ENCODE measurements around the gene PSG1. TPM values are rescaled to one million over a fixed set of nuclear protein-coding genes. Genes with fewer than 3 reads are reported as not detected.
"Not testable (repeated sequence)": the region's sequence is repeated elsewhere in the genome, so short reads cannot be mapped to it uniquely, and the experiment has no call there.

The PSG1 gene
- total RNA-seq, 4 donors from 2014 or later = not detected

DNA sequence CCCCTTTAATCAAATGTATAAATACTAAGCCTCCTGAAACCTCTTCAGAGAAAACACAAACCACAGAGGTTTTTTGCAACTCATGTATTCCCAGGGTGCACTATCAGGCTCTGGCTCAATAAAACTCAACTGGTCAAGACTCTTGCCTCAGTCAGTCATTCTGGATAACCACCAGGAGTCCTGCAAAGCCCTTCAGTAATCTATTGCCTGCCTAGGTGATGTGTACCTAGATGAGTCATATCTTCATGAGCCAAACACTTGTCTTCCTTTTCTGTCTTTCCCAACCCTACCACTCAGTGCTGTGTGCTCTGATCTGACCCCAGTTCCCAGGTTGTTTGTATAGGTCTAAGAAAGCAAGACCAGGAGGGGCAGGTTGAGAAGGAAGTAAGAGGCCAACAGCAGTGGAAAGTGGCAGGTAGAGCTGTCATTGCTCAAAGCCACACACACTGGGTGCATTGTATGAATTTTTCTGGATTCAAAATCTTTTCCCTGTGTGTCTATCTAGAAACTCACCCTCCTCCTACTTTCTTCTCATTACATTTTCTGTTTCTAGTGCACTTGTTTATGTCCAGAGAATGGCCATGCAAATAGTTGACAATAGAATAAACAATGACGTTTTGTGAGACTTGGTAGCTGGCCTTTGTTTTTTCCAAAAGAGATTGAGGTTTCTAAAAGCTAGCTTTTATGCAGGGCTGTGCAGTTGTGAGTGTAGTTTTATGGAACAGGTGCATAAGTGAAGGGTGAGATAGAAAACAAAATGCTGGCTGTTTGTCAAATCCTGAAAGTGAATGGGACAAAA is 48.1 kb downstream of the PSG1 start:
- no peaks in the 10 kb centered on the region for H3K9me3 ChIP-seq
- no peaks in the 10 kb centered on the region for H3K36me3 ChIP-seq
- TF ChIP-seq POLR2A (IDR thresholded peaks at IDR 0.05) = no peak
- TF ChIP-seq, protein P1, sequence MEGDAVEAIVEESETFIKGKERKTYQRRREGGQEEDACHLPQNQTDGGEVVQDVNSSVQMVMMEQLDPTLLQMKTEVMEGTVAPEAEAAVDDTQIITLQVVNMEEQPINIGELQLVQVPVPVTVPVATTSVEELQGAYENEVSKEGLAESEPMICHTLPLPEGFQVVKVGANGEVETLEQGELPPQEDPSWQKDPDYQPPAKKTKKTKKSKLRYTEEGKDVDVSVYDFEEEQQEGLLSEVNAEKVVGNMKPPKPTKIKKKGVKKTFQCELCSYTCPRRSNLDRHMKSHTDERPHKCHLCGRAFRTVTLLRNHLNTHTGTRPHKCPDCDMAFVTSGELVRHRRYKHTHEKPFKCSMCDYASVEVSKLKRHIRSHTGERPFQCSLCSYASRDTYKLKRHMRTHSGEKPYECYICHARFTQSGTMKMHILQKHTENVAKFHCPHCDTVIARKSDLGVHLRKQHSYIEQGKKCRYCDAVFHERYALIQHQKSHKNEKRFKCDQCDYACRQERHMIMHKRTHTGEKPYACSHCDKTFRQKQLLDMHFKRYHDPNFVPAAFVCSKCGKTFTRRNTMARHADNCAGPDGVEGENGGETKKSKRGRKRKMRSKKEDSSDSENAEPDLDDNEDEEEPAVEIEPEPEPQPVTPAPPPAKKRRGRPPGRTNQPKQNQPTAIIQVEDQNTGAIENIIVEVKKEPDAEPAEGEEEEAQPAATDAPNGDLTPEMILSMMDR (IDR thresholded peaks at IDR 0.05) = no peak
- H3K4me1 ChIP-seq = no peaks in the 10 kb centered on the region
- no peak overlapping the region for H3K4me3 ChIP-seq
- H3K27ac ChIP-seq = no peak overlapping the region
- no peak for DNase-seq
- intact Hi-C loops (cut with DNase I; ENCODE audit: low total_unique reads) = no loop called here
- no peaks in the 10 kb centered on the region for H3K27me3 ChIP-seq

DNA sequence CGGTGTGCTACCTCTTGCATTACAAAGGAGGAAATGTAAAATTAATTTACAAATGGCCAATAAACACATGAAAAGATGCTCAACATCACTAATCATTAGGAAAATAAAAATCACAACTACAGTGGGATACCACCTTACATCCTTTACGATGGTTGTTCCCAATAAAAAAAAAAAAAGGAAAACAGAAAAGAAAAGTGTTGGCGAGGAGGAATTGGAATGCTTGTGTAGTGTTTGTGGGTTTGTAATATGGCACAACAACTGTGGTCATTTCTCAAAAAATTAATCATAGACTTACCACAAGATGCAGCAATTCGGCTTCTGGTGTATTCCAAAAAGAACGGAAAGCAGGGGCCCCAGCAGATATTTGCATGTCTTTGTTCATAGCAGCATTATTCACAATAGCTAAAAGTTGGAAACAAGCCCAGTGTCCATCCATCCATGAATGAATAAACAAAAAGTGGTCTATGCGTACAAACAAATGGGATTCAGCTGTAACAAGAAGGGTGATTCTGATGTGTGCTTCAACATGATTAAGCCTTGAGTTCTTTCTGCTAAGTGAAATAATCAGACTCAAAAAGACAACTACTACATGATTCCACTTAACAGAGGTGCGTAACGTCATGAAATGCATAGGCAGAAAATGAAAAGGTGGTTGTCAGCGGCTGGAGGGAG is 58.1 kb downstream of the PSG1 start:
- H3K36me3 ChIP-seq; H3K9me3 ChIP-seq; DNase-seq; H3K4me1 ChIP-seq; H3K27me3 ChIP-seq; H3K27ac ChIP-seq; H3K4me3 ChIP-seq; intact Hi-C loops (cut with DNase I; ENCODE audit: low total_unique reads): not testable (repeated sequence)

DNA sequence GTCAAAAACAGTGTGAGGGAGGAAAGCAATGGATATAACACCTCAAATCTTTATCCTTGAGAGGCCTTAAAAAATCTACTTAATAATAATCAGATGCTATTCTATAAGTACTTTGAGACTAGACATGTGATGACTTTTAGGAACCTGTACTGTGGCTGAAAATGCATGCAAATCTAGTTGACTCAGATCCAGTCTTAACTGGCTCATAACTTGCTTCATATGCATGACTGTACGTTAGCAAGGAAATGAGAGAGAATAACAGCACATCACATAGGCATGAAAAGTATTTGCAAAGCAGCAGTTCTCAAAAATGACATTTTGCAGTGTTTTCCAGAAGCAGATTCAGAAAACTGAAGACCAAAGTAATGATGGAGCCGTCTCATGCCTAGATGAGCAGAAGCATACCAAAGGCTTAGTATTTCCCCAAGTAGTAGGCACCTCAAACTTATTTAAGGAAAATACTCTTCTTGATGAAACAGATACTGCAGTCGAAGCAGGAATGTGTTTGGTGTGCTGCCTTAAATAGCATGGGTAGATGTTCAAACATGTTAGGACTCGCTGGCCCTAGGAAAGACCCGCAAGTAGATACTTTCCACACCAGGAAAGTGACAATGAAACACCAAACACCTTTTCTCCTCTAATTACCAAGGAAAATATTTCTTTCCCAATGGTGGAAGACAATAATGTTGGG is 59.4 kb downstream of the PSG1 start:
- H3K36me3 ChIP-seq; H3K4me1 ChIP-seq; intact Hi-C loops (cut with DNase I; ENCODE audit: low total_unique reads); H3K4me3 ChIP-seq; H3K9me3 ChIP-seq; DNase-seq; H3K27ac ChIP-seq; H3K27me3 ChIP-seq: not testable (repeated sequence)

DNA sequence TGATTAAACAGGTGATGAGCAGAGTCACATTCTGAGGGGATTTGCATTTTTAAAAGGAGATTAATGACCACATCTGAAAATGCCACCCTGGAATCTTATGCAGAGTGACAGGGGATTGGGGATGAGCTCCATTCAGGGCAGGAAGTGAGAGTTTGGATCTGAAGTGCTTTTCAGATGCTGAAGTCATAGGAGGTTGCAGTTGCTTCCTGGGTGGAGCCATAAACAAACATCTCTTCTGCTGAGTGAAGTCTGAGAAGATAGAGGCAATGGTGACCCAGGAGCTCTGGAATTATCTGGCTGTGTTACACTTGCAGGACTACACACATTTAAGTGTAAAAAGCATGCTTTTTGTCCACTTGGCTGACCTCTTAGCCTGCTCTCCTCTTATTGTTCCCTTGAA is 62.6 kb downstream of the PSG1 start:
- Histone ChIP-seq H3K27me3 (no peaks in the 10 kb centered on the region), H3K4me1 (no peaks in the 10 kb centered on the region), H3K9me3 (no peaks in the 10 kb centered on the region), H3K27ac (no peak overlapping the region), H3K36me3 (no peaks in the 10 kb centered on the region), H3K4me3 (no peak overlapping the region)
- DNase-seq = no peak
- intact Hi-C loops (cut with DNase I; ENCODE audit: low total_unique reads) = no loop called here
- no peak for TF ChIP-seq POLR2A (IDR thresholded peaks at IDR 0.05)
- TF ChIP-seq, protein P1 (IDR thresholded peaks at IDR 0.05) = no peak

Other genes with a start within 250 kb of the PSG1 start
- not detected for gene PSG3, start 139.2 kb downstream of the PSG1 start, total RNA-seq
- gene PSG8, start 114.0 kb downstream of the PSG1 start, total RNA-seq = not detected
- not detected for gene PSG6, start 38.2 kb upstream of the PSG1 start, total RNA-seq
- gene PSG7, start 57.5 kb upstream of the PSG1 start, total RNA-seq = not detected
- not detected for gene PSG11, start 146.8 kb upstream of the PSG1 start, total RNA-seq
- gene PSG2, start 203.0 kb upstream of the PSG1 start, total RNA-seq = not detected